Epithelial cell of prostate (primary cell): Measurements from ENCODE around the gene TK1.

Experiments
- DNase-seq: peaks from one replicate; pipeline ENCODE4 v3.0.0-alpha.2; 2011; ENCODE audit warnings: low read depth, low spot score
- H3K27ac ChIP-seq: fragments of 450-650 bp; 2 replicates; pipeline ENCODE4 v1.5.1; 2017; ENCODE audit warnings: mild to moderate bottlenecking

Gene TK1

DNA sequence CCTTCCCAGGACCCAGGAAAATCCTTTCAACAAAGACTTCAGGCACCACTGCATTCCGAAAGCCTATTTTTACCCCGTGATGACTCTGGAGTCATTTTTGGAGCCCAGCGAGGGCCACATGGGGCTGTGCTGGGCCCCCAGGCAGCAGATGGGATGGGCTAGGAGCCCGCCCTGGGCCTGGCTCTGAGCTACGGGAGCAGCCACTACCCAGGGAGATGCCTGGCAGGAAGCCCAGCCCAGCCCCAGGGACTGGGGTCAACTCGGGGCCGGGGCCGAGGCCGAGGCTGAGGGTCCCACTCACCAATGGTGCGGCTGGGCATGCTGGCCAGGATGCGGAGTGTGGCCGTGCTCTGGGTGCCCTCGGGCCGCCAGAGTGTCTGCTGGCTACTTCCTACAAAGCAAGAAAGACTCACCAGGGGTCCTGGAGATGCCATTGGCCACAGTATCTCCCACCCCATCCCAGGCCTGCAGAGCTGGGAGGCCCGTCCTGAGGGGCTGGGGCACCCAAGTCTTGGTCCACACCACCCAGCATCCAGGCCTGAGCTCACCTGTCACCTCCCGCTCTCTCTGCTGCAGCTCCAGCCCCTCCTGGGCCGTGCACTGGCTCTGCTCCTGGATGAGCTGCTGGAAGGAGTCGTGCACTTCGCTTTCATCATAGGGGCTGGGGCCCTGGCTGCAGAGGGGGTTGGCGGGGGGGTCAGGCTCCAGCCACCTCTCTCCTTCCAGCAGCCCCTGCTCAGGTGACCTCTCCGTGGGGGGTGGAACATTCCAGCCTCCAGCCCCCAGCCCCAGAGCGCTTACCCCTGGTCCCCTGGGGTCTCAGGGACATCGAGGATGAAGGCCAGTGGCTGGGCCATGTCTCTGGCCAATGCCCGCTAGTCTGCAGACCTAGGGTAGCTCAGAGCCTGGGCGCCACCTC is 60.6 kb downstream of the TK1 start:
- no peak for DNase-seq
- H3K27ac ChIP-seq = no peak overlapping the region

DNA sequence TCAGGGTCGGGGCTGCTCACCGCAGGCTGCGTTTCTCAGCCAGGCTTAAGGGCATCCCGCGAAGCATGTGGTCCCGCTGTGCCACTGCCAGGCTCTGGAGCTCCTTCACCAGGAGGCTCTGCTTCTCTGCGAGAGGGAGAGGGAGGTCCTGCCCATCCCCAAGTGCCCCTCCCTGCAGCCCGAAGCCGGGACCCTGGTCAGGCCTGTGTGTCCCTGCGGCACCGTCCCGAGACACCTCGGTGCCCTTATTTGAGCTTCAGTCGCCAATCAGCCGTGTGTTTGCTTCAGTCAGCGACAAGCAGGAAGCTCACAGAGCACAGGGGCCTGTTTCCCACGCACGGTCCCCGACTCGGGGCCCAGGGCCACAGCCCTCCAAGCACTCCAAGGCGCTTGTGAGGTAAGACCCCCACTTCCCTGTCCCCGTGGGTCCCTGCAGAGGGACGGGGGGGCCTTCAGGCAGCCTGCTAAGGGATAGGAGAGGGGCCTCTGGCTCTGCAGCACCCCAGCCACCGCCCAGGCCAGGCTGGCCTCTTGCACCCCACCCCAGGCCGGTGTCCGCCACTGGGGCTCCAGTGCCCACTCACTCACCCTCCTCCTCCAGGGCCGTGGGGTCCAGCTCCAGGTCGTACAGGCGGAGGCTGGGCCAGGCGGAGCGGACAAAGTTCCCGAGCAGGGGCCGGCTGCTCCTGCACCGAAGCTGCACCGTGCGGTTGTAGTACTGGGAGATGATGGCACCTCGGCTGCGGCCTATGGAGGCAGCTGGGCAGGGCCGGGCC is 61.5 kb downstream of the TK1 start:
- no peak for DNase-seq
- no peak overlapping the region for H3K27ac ChIP-seq

DNA sequence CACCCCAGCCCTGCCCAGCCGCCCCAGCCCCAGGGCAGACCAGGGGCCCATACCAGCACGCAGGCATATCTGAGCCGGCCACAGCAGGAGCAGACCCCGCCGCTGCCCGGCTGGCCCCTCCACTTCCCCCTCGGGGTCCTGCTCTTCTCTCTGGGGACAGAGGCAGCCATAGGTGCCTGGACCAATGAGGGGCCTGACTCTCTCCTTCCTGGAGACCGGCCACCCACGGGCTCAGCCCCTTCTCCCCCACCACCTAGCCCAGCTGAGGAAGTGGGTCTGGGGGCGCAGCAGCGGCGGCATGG is 62.1 kb downstream of the TK1 start:
- DNase-seq = no peak
- H3K27ac ChIP-seq = no peak overlapping the region
